ENCODE results near the gene SGK1.

- TF ChIP-seq CTCF (IDR thresholded peaks at IDR 0.05) (no peak), POLR2A (IDR thresholded peaks at IDR 0.05) (no peak)
These were observed 101.5 kb downstream of the SGK1 start for GRCh38 chr6:134216301-134217010.
